ENCODE results near the gene CCDC106.

Gene CCDC106

DNA sequence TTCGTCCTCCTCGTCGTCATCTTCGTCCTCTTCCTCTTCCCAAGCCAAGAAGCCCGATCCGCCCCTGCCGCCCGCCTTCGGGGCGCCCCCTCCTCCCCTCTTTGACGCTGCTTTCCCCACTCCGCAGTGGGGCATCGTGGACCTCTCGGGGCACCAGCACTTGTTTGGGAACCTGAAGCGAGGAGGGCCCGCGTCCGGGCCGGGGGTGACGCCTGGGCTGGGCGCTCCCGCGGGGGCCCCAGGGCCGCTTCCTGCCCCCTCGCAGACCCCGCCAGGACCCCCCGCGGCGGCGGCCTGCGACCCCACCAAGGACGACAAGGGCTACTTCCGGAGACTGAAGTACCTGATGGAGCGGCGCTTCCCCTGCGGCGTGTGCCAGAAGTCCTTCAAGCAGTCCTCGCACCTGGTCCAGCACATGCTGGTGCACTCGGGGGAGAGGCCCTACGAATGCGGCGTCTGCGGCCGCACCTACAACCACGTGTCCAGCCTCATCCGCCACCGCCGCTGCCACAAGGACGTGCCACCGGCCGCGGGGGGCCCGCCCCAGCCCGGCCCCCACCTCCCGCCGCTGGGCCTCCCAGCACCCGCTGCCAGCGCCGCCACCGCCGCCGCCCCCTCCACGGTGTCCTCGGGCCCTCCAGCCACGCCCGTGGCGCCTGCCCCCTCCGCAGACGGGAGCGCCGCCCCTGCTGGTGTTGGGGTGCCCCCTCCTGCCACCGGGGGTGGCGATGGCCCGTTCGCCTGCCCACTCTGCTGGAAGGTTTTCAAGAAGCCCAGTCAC is 33.9 kb upstream of the CCDC106 start:
- no peak for DNase-seq (ENCODE audit: low spot score)

- no peak for DNase-seq (ENCODE audit: low spot score)
Measured at GRCh38 chr19:55614711-55615542, 33.1 kb upstream of the CCDC106 start.

DNA sequence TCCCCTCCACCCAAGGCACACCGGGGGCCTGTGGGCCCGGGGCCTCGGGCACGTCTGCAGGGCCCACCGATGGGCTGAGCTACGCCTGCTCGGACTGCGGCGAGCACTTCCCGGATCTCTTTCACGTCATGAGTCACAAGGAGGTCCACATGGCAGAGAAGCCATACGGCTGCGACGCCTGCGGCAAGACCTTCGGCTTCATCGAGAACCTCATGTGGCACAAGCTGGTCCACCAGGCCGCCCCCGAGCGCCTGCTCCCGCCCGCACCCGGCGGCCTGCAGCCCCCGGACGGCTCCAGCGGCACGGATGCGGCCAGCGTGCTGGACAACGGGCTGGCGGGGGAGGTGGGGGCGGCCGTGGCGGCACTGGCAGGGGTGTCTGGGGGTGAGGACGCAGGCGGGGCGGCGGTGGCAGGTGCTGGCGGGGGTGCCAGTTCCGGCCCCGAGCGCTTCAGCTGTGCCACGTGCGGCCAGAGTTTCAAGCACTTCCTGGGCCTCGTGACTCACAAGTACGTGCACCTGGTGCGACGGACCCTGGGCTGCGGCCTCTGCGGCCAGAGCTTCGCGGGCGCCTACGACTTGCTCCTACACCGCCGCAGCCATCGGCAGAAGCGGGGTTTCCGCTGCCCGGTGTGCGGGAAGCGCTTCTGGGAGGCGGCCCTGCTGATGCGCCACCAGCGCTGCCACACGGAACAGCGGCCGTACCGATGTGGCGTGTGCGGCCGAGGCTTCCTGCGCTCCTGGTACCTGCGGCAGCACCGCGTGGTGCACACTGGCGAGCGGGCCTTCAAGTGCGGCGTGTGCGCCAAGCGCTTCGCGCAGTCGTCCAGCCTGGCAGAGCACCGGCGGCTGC is 32.2 kb upstream of the CCDC106 start:
- no peak for DNase-seq (ENCODE audit: low spot score)

GRCh38 chr19:55616395-55616875 is 31.6 kb upstream of the CCDC106 start:
- DNase-seq (ENCODE audit: low spot score) = no peak

DNA sequence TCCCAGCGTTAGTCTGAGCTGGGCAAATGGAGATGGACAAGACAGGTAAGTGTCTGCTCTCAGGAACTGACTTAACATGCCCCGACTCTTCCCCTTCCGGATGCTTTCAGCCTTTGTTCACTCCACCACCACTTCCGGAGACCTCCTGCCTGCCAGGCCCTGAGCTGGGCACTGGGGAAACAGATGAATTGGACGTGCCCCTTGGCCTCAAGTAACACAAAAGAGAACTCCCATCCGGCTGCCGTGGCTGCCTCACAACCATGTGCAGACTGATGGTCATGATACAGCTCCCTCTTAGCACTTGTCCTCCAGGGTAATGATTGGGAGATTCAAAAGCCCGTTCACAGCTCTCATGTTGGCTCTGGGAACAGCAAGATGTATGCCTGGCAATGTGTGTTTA is 30.6 kb upstream of the CCDC106 start:
- DNase-seq (ENCODE audit: low spot score) = no peak

DNA sequence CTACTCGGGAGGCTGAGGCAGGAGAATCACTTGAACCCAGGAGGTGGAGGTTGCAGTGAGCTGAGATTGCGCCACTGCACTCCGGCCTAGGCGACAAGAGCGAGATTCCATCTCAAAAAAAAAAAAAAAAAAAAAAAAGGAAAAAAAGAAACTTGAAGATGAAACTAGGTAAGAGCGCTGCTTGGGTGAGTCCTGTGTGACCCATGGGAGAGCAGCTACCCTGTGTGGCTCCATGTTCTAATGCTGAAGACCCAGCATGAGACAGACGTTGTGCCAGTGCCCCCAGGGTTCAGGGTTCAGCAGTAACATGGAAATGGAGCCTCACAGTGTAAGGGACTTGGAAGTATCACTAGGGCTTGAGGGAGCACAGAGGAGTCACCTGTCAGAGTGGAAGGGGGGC is 29.6 kb upstream of the CCDC106 start:
- no peak for DNase-seq (ENCODE audit: low spot score)

GRCh38 chr19:55619286-55619685 is 28.7 kb upstream of the CCDC106 start:
- DNase-seq (ENCODE audit: low spot score) = no peak

GRCh38 chr19:55620410-55621204 is 27.4 kb upstream of the CCDC106 start:
- no peak for DNase-seq (ENCODE audit: low spot score)

DNA sequence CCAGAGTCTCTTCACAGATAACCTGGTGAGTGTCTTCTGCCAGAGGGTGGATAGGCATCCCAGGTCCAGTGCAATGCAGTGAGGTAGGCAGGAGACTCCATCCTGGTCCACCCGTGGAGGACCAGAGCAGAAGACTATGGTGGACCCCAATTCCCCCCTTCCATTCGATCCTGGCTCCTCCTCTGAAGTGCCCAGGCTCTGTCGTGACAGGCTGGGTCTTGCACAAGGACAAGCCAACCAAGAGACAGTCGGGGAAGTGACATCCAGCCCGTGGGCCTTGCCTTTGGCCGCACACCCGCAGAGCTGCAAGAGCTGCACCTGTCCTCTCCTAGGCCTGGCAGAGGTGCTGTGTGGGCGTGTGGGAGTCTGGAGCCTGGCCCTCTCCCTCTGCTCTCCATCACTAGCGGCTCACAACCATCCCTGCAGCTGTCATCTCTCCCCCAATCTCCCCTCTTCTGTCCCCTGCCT is 26.8 kb upstream of the CCDC106 start:
- DNase-seq (ENCODE audit: low spot score) = no peak

- no peak for DNase-seq (ENCODE audit: low spot score)
Measured at GRCh38 chr19:55621673-55622231, 26.3 kb upstream of the CCDC106 start.

DNA sequence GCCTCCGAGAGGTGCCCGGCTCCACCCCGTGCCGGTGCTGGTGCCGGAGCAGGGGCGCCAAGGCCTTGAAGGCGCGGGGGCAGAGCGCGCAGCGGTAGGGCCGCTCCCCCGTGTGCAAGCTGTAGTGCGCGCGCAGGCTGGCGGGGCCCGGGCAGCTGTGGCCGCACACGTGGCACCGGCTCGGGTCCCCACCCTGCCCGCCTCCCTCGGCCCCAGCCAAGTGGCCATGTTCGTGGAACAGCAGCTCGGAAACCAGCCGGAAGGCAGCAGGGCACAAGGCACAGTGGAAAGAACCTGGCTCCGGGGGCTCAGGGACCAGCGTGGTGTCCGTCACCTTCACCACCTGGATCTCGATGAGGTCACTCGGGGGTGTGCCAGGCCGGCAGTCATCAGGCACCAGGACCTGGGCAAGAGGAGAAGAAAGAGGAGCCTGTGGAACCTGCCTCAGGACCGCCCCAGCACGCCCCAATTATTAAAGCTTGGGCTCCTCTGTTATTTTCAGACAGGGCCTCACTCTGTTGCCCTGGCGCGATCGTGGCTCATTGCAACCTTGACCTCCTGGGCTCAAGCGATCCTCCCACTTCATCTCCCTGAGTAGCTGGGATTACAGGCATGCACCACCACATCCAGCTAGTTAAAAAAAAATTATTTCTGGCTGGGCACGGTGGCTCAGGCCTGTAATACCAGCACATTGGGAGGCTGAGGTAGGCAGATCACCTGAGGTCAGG is 25.6 kb upstream of the CCDC106 start:
- no peak for DNase-seq (ENCODE audit: low spot score)

DNA sequence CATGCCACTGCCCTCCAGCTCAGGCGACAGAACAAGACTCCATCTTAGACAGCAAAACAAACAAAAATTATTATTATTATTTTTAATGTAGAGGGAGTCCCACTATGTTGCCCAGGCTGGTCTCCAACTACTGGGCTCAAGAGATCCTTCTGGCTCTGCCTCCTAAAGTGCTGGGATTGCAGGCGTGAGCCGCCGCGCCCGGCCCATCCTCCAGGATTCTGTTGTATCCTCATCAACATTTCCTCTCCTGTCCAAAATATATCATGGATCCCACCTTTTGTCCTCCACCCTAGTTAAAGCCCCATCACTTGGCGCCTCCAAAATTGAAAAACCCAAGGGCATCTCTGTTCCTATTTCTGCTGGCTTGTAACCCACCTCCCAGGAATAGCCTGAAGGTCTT is 24.9 kb upstream of the CCDC106 start:
- DNase-seq (ENCODE audit: low spot score) = no peak

GRCh38 chr19:55623561-55623960 is 24.5 kb upstream of the CCDC106 start:
- no peak for DNase-seq (ENCODE audit: low spot score)

- peak; percentile 94 for DNase-seq (ENCODE audit: low spot score)
Measured at GRCh38 chr19:55624109-55625003, 23.7 kb upstream of the CCDC106 start, which contains the start of gene ZNF784. Gene ZNF784 (minus strand): TSS chr19:55624566. CDS start chr19:55624561, 5 bp downstream.

GRCh38 chr19:55625004-55625326 is 23.0 kb upstream of the CCDC106 start:
- no peak for DNase-seq (ENCODE audit: low spot score)

DNA sequence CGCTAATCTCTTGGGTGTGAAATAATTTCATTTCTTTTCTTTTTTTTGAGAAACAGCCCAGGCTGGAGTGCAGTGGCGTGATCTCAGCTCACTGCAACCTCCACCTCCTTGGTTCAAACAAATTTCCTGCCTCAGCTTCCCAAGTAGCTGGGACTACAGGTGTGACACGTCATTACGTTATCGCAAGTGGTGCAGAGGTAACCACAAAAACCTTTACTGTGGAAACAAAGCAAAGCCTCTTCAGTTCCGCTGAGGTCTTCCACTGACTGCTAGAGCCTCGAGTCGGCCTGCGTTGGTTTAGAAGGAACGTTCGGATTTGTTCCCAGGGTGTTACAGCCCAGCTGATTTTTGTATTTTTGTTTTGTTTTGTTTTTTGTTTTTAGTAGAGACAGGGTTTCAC is 21.7 kb upstream of the CCDC106 start:
- peak; percentile 92 for DNase-seq (ENCODE audit: low spot score)

DNA sequence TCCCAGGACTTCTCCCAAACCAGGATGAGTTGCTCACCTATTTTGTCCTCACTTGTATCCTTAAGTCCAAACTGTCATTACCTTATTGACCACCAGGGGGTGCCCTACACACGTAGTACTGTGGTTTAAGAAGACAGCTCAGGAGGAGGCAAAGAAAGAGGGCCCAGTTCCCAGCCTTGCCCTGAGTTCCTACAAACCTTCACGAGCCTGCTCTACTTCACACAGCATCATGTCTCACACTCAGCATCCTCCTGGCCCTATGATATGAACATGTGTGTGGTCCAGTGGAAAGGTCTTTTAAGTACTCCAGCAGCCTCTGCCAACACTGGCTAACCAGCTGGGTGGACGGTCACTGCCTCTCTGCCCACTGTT is 15.6 kb upstream of the CCDC106 start:
- peak; percentile 92 for DNase-seq (ENCODE audit: low spot score)

DNA sequence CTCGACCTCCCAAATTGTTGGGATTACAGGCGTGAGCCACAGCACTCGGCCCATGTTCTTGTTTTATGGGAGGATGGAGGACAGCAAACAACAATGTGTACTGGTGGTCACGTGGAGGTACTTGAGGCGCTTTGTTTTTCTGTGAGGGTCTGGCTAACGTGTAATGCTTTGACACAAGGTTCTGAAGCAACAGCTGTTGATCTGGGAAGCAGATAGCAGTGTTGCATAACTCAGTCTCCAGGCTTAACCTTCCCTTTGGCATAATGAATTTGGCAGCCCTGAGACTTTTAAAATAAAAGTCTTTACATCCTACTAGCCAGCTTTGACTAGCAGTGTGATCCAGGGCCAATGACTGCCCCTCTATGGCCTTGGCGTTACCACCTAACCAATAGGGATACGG is 14.2 kb upstream of the CCDC106 start:
- DNase-seq (ENCODE audit: low spot score) = no peak

GRCh38 chr19:55635334-55635717 is 12.7 kb upstream of the CCDC106 start:
- no peak for DNase-seq (ENCODE audit: low spot score)
